Stimulated activated memory B cell treated with anti-CD40 and anti-IgM and Interleukin-4, amounts not matched to agents 10 μg/mL and 1 μg/mL and 100 μg/mL, for 72 hours (primary cell): Measurements from ENCODE around the gene MLC1.

Source experiments
- ATAC-seq: fragments of 150-1000 bp; cut with Tn5 transposase; 2 replicates; pipeline ENCODE4 v1.10.0; 2021
- H3K27ac Mint-ChIP-seq: one replicate; pipeline ENCODE4 v1.8.0; 2022; ENCODE audit warnings: mild to moderate bottlenecking, mixed read lengths
- H3K27me3 Mint-ChIP-seq: one replicate; pipeline ENCODE4 v1.8.0; 2022; ENCODE audit warnings: mixed read lengths
- H3K36me3 Mint-ChIP-seq: one replicate; pipeline ENCODE4 v1.8.0; 2022; ENCODE audit warnings: mixed read lengths
- H3K4me1 Mint-ChIP-seq: one replicate; pipeline ENCODE4 v1.8.0; 2022; ENCODE audit warnings: mixed read lengths
- H3K4me3 Mint-ChIP-seq: one replicate; pipeline ENCODE4 v1.8.0; 2022; ENCODE audit warnings: mild to moderate bottlenecking, moderate library complexity, mixed read lengths
- H3K9me3 Mint-ChIP-seq: one replicate; pipeline ENCODE4 v1.8.0; 2022; ENCODE audit warnings: mixed read lengths

MLC1 gene

GRCh38 chr22:50030297-50031188, 54.7 kb downstream of the MLC1 start:
- no peak overlapping the region for H3K27ac Mint-ChIP-seq
- peak; percentile 93 for ATAC-seq
- peaks cover 50% of the 10 kb centered on the region for H3K27me3 Mint-ChIP-seq
- H3K9me3 Mint-ChIP-seq: no peaks in the 10 kb centered on the region
- H3K4me3 Mint-ChIP-seq: no peak overlapping the region
- peaks cover 17% of the 10 kb centered on the region for H3K4me1 Mint-ChIP-seq
- no peaks in the 10 kb centered on the region for H3K36me3 Mint-ChIP-seq

- Mint-ChIP-seq H3K36me3 (no peaks in the 10 kb centered on the region), H3K27ac (no peak overlapping the region), H3K9me3 (no peaks in the 10 kb centered on the region), H3K4me1 (peaks cover 5% of the 10 kb centered on the region), H3K27me3 (peaks cover 24% of the 10 kb centered on the region), H3K4me3 (no peak overlapping the region)
- ATAC-seq: no peak
These were observed 57.3 kb downstream of the MLC1 start for GRCh38 chr22:50027639-50028537.

- H3K9me3 Mint-ChIP-seq: no peaks in the 10 kb centered on the region
- no peaks in the 10 kb centered on the region for H3K36me3 Mint-ChIP-seq
- peaks cover 5% of the 10 kb centered on the region for H3K27me3 Mint-ChIP-seq
- H3K4me1 Mint-ChIP-seq: peaks cover 5% of the 10 kb centered on the region
- no peak for ATAC-seq
- H3K4me3 Mint-ChIP-seq: no peak overlapping the region
- H3K27ac Mint-ChIP-seq: no peak overlapping the region
These were observed 59.2 kb downstream of the MLC1 start for GRCh38 chr22:50025993-50026392.

- H3K36me3 Mint-ChIP-seq: no peaks in the 10 kb centered on the region
- peaks cover 20% of the 10 kb centered on the region for H3K4me1 Mint-ChIP-seq
- H3K4me3 Mint-ChIP-seq: no peak overlapping the region
- no peaks in the 10 kb centered on the region for H3K27me3 Mint-ChIP-seq
- no peak for ATAC-seq
- H3K9me3 Mint-ChIP-seq: peaks cover 5% of the 10 kb centered on the region
- no peak overlapping the region for H3K27ac Mint-ChIP-seq
These were observed 62.9 kb downstream of the MLC1 start for GRCh38 chr22:50022171-50022819.

- H3K36me3 Mint-ChIP-seq: no peaks in the 10 kb centered on the region
- H3K4me1 Mint-ChIP-seq: peaks cover 37% of the 10 kb centered on the region
- H3K4me3 Mint-ChIP-seq: no peak overlapping the region
- no peak for ATAC-seq
- no peak overlapping the region for H3K27ac Mint-ChIP-seq
- H3K27me3 Mint-ChIP-seq: no peaks in the 10 kb centered on the region
- H3K9me3 Mint-ChIP-seq: peaks cover 5% of the 10 kb centered on the region
These were observed 64.6 kb downstream of the MLC1 start for GRCh38 chr22:50020606-50021005.

GRCh38 chr22:50019316-50019715, 65.9 kb downstream of the MLC1 start:
- H3K27me3 Mint-ChIP-seq: no peaks in the 10 kb centered on the region
- H3K36me3 Mint-ChIP-seq: no peaks in the 10 kb centered on the region
- no peak overlapping the region for H3K27ac Mint-ChIP-seq
- no peak for ATAC-seq
- H3K4me3 Mint-ChIP-seq: no peak overlapping the region
- peaks cover 5% of the 10 kb centered on the region for H3K9me3 Mint-ChIP-seq
- peaks cover 40% of the 10 kb centered on the region for H3K4me1 Mint-ChIP-seq

- Mint-ChIP-seq H3K9me3 (peaks cover 5% of the 10 kb centered on the region), H3K27me3 (no peaks in the 10 kb centered on the region), H3K27ac (no peak overlapping the region), H3K4me1 (peaks cover 45% of the 10 kb centered on the region), H3K4me3 (no peak overlapping the region), H3K36me3 (no peaks in the 10 kb centered on the region)
- no peak for ATAC-seq
These were observed 66.5 kb downstream of the MLC1 start for GRCh38 chr22:50018608-50019285.

GRCh38 chr22:50017701-50018224, 67.5 kb downstream of the MLC1 start:
- Mint-ChIP-seq H3K27me3 (no peaks in the 10 kb centered on the region), H3K4me1 (peaks cover 53% of the 10 kb centered on the region), H3K9me3 (peaks cover 5% of the 10 kb centered on the region), H3K36me3 (no peaks in the 10 kb centered on the region), H3K4me3 (peak overlapping the region; percentile 40), H3K27ac (no peak overlapping the region)
- ATAC-seq: no peak

- ATAC-seq: peak; percentile 86
- Mint-ChIP-seq H3K9me3 (peaks cover 5% of the 10 kb centered on the region), H3K4me1 (peaks cover 57% of the 10 kb centered on the region), H3K36me3 (no peaks in the 10 kb centered on the region), H3K4me3 (peak overlapping the region; percentile 40), H3K27ac (peak overlapping the region; percentile 55), H3K27me3 (peaks cover 2% of the 10 kb centered on the region)
These were observed 68.1 kb downstream of the MLC1 start for GRCh38 chr22:50016988-50017700.

- peaks cover 64% of the 10 kb centered on the region for H3K4me1 Mint-ChIP-seq
- H3K9me3 Mint-ChIP-seq: peaks cover 5% of the 10 kb centered on the region
- no peaks in the 10 kb centered on the region for H3K36me3 Mint-ChIP-seq
- H3K27ac Mint-ChIP-seq: peak overlapping the region; percentile 55
- H3K4me3 Mint-ChIP-seq: no peak overlapping the region
- peak; percentile 45 for ATAC-seq
- peaks cover 9% of the 10 kb centered on the region for H3K27me3 Mint-ChIP-seq
These were observed 68.8 kb downstream of the MLC1 start for GRCh38 chr22:50016308-50016987.

- Mint-ChIP-seq H3K27me3 (peaks cover 15% of the 10 kb centered on the region), H3K27ac (no peak overlapping the region), H3K4me1 (peaks cover 70% of the 10 kb centered on the region), H3K9me3 (peaks cover 5% of the 10 kb centered on the region), H3K36me3 (no peaks in the 10 kb centered on the region), H3K4me3 (peak overlapping the region; percentile 39)
- ATAC-seq: no peak
These were observed 69.5 kb downstream of the MLC1 start for GRCh38 chr22:50015451-50016307.

GRCh38 chr22:50014655-50015401, 70.4 kb downstream of the MLC1 start:
- Mint-ChIP-seq H3K27ac (peak overlapping the region; percentile 32), H3K4me3 (no peak overlapping the region), H3K36me3 (no peaks in the 10 kb centered on the region), H3K9me3 (peaks cover 5% of the 10 kb centered on the region), H3K4me1 (peaks cover 70% of the 10 kb centered on the region), H3K27me3 (peaks cover 15% of the 10 kb centered on the region)
- ATAC-seq: no peak
